Stimulated activated CD4-positive, alpha-beta T cell treated with anti-CD3 and anti-CD28 coated beads, Interleukin-1b, Interleukin-23, amount 100 ng/mL, for 1 hour (primary cell): ENCODE data around the gene ARHGAP11A.

Experiments used
- DNase-seq, 2 donors: peaks; one replicate each; pipeline ENCODE4 v3.0.0-alpha.2; 2020; ENCODE audit warnings: low read depth in 2 of 2

Gene ARHGAP11A

DNA sequence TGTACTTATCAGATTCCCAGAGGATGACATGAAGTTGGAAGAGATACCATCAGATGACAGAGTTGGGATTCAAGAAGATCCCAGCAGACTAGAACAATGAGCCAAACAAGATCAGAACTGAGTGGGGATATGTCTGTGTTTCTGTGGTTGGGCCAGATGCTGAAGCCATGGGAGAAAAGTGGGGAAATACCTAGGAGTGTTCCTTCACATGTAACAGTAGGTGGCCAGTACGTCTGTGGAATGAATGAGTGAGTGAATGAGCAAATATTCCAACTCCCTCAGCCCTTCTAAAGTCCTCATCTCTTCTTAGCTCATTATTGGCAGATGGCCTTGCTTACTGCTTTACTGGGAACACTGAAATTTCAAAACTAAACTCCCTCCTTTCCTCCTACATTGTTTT is 70.3 kb downstream of the ARHGAP11A start:
- DNase-seq, result no peak

DNA sequence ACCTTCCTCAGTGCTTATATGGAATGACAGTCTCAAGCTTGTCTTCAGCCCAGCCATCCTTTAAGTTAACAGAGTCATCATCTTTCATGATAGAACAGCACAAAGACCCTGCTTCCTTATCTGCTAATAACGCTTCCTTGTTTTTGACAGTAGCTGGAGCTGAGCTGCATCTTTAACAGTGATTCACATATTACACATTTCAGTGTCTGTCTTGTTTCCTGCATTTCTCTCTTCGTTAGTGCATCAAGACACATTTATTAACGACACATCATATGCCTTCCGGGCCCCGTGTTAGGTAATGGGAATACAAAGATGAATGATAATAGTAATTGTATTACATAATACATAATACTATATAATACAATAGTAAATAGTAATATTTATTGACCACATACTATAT is 72.3 kb downstream of the ARHGAP11A start:
- no peak for DNase-seq

DNA sequence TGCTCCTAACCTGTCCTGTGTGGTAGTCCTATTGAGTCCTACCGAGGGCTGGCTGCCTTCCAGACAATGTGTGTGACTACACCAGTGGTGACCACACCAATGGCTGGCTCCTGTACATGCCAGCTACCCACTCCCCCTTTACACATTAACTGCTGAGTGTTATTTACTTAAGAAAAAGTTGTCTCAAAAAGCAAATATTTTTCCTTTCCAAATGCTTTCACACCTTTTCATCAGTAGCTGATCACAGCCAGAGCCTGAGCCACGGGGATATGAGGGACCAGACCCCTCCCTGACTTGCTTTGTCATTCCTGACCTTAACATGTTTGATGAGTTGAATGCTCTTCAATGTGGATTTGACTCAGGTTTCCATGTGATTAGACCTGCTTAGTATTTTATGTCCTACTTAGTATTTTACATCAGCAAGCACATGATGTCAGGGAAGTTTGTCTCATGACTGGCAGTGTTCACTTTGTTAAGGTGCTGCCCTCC is 72.9 kb downstream of the ARHGAP11A start:
- no peak for DNase-seq
